ENCODE data around the gene COQ2.

- TF ChIP-seq CTCF (IDR thresholded peaks at IDR 0.05) (no peak), POLR2AphosphoS5 (IDR thresholded peaks at IDR 0.05) (no peak), POLR2A (IDR thresholded peaks at IDR 0.05) (no peak), EP300 (IDR thresholded peaks at IDR 0.05) (no peak)
Measured at GRCh38 chr4:83230928-83231327, 53.7 kb downstream of the COQ2 start.

All from gastroesophageal sphincter (tissue), 3 donors.